Measurements from ENCODE around the gene EXOC3.

The EXOC3 gene

DNA sequence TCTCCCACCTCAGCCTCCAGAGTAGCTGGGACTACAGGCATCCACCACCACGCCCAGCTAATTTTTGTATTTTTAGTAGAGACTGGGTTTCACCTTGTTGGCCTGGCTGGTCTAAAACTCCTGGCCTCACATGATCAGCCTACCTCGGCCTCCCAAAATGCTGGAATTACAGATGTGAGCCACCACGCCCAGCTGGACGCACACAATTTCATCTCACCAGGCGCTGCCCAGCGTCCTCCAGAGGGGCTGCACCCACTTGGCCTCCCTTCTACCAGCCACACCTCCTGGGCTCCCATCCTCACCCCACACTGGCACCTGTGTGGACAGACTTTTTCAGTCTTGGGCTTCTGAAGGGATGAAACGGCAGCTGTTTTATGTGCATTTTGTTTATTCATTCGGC lies 3.8 kb upstream of the EXOC3 start:
- no peak for DNase-seq (ENCODE audit: low read depth in 2 of 2)

DNA sequence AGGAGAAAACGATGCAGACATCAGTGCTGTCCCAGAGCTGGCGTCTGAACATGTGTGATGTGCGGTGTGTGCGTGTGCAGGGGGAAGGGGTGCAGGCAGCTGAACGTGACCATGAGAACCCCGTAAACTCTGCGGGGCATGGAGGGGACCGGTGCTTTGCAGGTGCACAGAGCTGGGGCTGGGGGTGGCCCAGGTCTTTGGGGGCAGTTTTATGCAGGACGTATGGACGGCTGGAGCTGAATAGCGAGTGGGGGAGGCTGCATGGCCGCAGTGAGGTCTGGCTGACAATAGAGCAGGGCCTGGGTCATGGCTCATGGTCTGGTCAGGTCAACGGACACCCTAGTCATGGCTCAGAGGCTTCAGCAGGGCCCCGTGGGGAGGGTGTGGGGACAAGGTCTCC lies 3.3 kb upstream of the EXOC3 start:
- no peak for DNase-seq (ENCODE audit: low read depth in 2 of 2)

DNA sequence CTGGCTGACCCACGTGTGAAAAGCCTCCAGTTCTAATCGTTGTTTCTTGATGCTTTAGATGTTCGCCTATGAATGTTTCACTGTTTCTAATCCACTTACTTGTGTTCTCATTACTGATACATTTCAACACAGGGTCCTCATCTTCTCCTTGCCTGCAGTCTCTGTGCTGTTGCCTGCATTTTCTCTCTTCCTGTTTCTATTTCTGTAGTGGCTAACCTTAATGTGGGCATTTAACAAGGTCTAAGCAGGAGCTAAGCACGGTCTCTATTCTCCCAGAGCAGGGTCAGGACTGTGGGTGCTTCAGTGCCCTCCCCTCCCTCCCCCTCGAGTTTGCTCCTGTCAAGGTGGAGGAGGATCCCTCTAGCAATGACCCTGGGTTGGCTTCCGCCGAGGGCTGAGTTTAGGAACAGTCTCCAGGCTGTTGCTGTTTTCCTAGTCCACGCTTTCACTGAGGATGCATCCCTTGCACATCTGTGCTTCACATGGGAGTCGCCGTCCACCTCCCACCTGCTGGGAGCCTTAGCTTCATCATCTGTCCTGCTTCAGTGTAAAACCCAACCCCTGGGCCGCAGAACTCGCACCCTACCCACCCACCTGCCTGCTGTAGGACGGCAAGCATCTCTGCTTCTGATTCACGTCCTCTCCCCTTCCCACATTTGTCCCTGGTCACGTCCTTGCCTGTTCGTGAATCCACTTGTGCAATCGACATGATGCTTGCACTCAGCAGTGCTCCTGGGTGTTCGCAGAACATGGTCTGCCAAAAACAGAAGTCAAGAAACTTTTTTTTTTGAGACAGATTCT lies 2.4 kb upstream of the EXOC3 start:
- DNase-seq (ENCODE audit: low read depth in 2 of 2), result no peak

DNA sequence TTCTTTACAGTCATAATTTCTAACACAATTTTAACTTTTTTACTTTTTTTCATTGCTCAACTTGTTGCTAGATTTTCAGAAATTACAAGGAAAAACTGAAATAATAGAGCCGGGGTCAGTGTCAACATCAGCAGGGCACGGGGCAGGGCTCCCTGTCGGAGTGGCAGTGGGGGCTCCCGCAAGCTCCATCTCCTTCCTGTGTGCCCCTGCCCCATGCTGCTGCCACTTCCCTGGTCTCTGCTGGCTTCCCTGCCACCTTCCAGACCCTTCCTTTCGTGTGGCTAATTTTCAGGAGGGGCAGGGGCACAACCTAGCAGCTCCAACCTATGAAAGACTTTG lies 1.0 kb upstream of the EXOC3 start:
- no peak for DNase-seq (ENCODE audit: low read depth in 2 of 2)

DNA sequence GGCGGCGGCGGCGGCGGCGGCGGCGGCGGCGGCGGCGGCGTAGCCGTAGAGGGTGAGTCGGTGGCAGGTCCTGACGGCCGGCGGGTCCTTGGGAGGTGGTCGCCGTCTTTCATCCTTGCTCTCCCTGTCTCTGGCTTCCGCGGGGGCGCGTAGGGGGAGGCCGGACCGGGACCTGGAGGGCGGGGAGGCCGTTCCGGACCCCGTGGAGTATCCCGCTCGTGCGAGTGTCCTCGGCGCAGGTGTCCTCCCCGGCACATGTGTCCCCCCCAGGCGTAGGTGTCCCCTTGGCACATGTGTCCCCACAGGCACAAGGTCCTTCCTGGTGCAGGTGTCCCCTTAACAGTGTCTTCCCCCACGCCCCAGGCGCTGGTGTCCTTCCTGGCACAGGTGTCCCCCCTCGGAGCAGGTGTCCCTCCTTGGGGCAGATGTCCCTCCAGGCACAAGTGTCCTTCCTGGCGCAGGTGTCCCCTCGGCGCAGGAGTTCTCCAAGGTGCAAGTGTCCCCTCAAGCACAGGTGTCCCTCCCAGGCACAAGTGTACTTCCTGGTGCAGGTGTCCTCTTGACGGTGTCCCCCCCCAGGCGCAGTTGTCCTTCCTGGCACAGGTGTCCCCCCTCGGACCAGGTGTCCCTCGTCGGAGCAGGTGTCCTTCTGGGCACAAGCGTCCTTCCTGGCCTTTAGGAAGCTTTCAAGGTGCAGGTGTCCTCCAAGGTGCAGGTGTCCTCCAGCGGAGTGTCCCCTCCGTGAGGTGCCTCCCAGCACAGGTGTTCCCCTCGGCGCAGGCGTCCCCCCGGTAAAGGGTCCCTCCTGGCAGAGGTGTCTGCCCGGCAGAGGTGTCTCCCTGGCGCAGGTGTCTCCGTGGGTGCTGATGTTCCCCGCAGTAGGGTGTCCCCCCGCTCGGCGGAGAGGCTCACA lies 519 bp downstream of the EXOC3 start:
- DNase-seq (ENCODE audit: low read depth in 2 of 2), result peak in 1 of 2 donors; percentile 20

DNA sequence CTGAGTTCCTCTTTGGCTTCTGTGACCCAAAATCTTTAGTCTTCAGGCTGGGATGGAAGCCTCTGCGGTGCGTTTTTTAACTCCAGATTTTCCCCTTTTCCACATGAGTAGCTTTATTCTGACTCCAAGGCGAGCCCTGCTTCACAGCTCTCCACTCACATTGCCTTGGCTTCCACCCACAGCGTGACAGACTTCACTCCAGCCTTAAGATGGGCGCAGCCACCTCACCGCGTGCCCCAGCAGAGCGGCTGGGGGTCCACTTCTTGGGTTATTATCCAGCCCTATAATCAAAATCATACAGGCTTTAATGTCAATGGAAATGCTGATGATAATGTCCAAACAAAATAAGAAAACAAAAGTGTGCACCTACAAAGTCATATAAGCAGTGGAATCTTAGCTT lies 1.2 kb downstream of the EXOC3 start:
- no peak for DNase-seq (ENCODE audit: low read depth in 2 of 2)

DNA sequence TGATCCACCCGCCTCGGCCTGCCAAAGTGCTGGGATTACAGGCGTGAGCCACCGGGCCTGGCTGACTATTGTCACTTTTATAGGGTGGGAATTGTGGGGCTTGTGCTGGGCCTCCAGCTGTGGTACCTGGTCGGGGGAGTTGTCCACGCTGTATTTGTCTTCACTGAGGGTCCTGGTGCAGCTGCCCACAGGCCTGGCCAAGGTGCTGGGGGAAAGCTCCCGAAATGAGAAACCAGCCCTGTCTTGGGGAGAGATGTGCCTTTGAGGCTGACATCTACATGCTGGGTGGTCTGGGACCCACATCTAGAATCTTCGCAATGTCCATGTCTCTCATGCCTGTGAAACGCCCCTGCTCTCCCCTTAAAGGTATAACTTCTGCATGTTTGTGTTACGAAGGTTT lies 2.6 kb downstream of the EXOC3 start:
- no peak for DNase-seq (ENCODE audit: low read depth in 2 of 2)

DNA sequence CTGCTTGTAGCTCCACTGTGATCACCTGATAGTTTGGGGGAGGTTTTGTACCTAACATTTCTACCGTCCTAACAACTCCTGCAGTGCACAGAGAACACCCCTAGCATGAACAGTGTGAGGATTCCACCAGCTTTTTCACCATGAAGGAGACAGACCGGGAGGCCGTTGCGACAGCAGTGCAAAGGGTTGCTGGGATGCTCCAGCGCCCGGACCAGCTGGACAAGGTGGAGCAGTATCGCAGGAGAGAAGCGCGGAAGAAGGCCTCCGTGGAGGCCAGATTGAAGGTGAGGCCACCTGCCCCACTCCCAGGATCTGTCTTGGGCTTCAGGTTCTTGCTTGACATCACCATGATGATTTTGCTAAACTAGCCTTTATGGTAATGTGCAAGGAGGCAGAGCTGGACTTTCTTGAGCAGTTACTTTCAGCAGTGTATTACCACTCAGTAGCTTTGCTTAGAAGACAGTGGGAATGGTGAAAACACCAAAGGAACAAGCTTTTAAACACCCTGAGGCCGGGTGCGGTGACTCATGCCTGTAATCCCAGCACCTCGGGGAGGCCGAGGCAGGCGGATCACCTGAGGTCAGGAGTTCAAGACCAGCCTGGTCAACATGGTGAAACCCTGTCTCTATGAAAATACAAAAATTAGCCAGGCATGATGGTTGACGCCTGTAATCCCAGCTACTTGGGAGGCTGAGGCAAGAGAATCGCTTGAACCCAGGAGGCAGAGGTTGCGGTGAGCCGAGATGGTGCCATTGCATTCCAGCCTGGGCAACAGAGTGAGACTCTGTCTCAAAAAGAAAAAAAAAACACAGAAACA lies 3.3 kb downstream of the EXOC3 start:
- DNase-seq (ENCODE audit: low read depth in 2 of 2), result no peak

DNA sequence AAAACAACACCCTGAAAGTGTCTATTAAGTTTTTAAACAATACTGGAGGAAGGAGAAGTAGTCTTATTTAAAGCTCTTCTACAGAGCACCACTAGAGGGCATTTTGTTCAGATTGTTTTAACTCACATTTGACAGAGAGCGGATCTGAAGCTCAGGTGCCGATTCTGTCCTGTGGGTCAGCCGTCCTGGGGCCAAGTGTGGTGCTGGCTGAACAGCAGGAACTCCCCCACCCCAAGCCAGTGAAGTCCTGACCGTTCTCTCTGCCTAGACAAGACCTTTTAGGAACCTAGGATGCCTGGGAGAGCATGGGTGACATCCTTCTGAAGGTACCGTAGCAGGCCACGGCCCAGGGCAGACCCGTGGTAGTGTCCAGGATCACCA lies 3.9 kb downstream of the EXOC3 start:
- no peak for DNase-seq (ENCODE audit: low read depth in 2 of 2)

DNA sequence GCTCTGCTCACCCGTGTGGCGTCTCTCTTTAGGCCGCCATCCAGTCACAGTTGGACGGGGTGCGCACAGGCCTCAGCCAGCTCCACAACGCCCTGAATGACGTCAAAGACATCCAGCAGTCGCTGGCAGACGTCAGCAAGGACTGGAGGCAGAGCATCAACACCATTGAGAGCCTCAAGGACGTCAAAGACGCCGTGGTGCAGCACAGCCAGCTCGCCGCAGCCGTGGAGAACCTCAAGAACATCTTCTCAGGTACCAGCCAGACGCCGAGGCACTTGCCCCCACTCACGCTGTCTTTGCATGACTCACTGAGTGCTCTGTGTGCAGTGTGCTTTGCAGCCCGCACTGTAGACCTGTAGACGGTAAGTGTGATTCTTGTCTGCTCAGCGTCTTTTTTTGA lies 4.5 kb downstream of the EXOC3 start:
- DNase-seq (ENCODE audit: low read depth in 2 of 2), result no peak

DNA sequence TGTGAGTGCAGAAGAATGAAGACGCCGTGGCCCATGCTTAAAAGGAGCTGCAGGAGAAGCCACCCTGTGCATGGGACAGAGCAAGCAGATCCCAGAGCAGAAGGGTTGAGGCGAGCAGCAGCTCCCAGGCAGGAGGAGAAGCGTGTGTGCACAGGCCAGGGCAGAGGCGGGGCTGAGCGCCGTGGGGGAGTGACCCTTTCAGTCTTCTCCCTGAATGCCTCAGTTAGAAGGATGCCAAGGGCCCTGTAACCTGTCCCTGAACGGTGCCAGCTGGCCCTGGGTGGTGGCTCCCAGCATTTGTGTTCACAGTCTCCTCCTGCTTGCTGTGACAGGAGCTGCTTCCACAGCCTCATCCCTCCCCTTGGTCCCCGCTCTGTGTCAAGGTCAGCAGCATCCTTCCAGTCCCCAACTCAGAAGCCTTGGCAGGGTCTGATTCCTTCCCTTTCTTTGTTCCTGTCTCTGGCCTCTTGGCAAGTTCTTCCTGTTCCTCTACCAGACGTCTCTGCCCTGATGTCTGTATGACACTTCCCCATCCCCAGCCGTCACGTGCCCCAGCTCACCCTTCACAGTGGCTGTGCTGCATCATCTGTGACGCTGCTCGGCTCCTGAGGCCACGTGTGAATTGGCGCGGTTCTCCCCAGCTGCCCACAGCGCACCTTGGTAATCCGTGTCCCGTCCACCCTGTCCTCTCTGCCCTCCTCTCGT lies 5.2 kb downstream of the EXOC3 start:
- no peak for DNase-seq (ENCODE audit: low read depth in 2 of 2)

DNA sequence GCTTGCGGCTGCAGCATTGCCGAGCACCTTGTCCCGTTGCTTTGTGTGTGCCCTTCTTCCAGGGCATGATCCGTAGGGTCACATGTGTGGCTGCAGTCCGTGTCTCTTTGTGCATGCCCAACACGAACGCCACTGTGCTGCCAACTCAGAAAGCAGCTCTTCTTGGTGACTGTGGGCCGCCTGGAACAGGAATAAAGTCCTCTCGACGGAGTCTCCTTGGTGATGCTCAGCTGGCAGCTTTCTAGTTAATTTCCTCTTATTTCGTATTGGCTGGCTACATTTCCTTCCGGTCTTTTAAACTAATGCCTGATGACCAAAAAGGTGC lies 5.8 kb downstream of the EXOC3 start:
- DNase-seq (ENCODE audit: low read depth in 2 of 2), result no peak

DNA sequence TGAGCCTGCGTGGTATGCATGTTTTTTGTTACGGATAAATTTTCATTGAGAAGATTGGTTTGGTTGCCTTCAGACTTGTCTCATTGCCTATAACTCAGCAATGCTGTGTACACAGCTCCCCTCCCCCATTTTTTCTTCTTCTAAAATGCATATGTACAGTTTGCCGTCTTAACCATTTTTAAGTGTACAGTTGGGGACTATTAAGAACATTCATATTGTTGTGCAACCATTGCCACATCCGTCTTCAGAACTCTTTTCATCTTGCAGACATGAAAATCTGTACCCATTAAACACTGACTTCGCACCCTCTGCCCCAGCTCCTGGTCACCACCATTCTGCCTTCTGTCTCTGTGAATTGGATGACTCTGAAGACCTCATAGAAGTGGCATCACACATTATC lies 6.2 kb downstream of the EXOC3 start:
- no peak for DNase-seq (ENCODE audit: low read depth in 2 of 2)

DNA sequence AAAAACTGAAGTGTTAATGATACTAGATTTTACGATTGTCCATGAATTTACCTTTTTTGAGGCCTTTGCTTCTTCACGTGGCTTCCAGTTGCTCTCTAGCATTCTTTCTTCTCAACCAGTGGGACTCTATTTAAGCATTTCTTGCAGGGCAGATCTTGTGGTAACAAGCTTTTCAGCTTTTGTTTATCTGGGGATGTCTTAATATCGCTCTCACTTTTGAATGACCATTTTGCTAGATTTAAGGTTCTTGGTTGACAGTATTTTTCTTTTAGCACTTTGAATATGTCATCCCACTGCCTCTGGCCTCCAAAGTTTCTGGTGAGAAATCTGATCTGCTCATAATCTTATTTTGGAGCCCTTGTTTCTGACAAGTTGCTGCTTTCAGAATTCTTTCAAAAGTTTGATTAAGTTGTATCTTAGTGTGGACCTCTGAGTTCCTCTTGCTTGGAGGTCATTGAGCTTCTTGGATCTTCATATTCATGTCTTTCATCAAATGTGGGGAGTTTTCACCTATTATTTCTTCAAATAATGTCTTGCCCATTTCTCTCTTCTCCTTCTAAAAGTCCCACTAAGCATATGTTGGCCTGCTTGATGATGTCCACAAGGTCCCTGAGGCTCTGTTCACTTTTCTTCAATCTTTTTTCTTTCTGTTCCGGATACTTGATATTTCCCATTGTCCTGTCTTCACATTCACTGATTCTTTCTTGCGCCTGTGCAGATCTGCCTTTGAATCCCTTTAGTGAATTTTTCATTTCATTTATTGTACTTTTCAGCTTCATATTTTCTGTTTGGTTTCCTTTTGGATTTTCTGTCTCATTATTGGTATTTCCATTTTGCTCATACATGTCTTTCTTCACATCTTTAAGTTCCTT lies 8.8 kb downstream of the EXOC3 start:
- no peak for DNase-seq (ENCODE audit: low read depth in 2 of 2)

DNA sequence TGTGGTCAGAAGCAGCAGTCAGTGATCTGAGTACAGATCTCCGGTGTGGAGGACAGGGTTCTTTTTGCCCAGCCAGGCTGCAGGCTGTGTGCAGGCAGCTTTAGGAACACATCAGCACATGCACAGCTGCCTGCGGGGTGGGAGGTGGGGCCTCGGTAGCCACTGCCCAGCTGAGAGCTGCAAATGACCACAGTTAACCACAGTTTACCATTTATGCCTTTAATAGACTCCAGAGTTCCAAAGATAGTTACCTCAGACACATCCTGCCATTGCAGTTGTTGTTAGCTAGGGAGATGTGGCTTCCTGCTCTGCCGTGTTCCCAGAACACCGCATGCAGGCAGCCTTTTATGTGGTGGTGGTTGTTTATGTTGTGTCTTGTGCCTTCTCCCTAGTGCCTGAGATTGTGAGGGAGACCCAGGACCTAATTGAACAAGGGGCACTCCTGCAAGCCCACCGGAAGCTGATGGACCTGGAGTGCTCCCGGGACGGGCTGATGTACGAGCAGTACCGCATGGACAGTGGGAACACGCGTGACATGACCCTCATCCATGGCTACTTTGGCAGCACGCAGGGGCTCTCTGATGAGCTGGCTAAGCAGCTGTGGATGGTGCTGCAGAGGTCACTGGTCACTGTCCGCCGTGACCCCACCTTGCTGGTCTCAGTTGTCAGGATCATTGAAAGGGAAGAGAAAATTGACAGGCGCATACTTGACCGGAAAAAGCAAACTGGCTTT lies 10.2 kb downstream of the EXOC3 start:
- DNase-seq (ENCODE audit: low read depth in 2 of 2), result no peak

DNA sequence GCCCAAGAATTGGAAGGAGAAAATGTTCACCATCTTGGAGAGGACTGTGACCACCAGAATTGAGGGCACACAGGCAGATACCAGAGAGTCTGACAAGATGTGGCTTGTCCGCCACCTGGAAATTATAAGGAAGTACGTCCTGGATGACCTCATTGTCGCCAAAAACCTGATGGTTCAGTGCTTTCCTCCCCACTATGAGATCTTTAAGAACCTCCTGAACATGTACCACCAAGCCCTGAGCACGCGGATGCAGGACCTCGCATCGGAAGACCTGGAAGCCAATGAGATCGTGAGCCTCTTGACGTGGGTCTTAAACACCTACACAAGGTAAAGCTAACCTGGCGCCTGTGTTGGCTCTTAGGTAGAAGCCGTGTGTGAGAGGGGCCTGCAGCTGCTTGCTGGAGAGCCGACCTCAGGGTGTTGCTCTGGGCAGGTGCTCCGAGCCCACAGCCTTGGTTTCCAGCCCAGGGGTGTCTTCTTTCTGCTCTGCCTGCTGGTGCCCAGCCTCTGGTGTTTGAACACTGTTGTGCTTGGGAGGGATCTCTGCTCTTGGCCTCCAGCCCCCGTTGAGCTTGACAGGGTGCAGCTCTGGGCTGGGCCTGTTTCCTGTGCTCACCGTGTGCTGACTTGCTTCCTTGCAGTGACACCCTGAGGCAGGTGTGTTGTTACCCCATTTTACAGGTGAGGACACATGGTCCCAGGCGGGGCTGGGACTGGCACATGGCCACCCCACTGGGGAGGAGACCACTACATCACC lies 10.9 kb downstream of the EXOC3 start:
- no peak for DNase-seq (ENCODE audit: low read depth in 2 of 2)

DNA sequence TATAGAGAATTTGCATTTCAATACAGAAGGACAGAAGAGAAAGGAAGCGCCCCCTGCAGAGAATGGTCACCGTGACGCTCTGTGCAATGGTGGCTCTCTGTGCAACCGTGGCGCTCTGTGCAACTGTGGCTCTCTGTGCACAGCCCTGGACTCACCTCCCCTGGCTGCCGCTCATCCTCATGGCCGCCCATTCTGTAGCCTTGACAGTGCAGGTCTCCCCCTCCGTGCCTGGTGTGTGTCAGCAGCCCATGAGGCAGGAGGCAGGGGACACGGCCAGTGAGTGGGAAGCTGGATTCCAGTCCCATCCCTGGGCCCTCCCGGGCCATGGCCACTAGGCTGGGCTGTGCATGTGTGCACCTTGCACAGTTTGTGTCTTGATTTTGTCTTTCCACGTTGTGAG lies 12.0 kb downstream of the EXOC3 start:
- no peak for DNase-seq (ENCODE audit: low read depth in 2 of 2)

DNA sequence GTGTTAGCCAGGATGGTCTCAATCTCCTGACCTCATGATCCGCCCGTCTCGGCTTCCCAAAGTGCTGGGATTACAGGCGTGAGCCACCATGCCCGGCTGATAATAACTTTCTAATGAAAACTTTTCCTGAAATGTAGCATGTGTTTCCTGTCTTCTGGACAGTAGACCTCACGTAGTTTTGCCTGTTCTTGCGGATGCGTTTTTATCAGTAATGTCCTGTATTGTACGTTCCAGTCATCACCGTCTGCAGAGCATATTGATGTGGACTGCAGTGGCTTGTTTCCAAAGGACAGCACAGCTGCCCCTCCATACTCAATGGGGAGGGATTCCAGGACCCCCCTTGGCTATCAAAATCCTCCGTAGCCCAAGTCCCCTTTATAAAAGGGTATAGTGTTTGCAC lies 12.8 kb downstream of the EXOC3 start:
- no peak for DNase-seq (ENCODE audit: low read depth in 2 of 2)

DNA sequence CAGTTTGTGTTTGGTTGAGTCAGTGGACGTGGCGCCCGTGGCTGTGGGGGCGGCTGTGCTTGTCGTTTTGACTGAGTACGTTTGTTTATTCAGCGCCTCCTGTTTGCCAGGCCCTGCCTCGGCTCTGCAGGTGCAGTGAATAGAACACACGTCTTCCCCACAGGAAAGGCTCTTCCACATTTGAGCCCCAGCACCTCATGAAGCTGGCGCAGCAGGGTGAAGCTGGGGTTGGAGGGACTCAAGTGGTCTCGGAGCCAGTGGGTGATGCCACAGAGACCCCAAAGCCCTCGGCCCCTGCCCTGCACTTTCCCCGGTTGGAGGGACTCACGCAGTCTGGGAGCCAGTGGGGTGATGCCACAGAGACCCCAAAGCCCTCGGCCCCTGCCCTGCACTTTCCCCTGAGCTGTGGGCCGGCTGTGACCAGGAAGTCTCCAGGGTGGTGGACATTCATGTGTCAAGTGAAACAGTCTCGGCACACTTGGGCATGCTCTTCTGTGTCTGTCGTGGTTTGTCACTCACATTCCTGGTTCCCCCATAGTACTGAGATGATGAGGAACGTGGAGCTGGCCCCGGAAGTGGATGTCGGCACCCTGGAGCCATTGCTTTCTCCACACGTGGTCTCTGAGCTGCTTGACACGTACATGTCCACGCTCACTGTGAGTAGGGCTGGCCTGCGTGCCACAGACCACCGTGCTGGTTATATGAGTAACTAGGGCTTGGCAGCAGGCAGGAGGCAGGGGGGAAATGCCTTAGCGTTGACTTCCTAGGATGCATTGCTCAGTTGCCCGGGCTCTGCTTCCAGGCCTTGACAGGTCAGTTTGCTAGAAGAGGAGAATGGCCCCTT lies 13.6 kb downstream of the EXOC3 start:
- DNase-seq (ENCODE audit: low read depth in 2 of 2), result no peak
